ENCODE measurements around the gene CMPK1.

CMPK1 gene

DNA sequence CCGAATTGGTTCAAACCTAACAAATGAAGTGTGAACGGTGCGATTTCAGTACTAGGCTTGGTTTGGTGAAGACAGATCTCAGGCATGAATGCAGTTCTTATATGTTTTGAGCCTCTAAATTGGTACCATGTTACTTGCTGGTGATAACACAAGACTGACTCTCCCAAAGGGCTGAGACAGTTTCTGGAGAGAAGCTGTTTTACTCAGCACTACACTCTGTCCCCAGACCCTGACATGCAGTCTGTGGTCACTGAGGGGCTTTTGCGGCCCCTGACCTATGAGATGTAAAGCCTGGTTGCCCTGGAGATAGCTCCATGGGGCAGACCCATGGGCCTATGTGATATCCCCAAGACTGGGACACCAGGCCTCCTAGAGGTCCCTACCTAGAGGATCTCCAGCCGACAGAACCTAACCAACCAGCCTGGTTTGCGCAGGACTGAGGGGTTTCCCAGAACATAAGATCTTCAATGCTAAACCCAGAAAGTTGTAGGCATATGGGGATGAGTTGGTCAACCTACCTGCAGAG, 63.1 kb downstream of the CMPK1 start:
- no peak for DNase-seq

DNA sequence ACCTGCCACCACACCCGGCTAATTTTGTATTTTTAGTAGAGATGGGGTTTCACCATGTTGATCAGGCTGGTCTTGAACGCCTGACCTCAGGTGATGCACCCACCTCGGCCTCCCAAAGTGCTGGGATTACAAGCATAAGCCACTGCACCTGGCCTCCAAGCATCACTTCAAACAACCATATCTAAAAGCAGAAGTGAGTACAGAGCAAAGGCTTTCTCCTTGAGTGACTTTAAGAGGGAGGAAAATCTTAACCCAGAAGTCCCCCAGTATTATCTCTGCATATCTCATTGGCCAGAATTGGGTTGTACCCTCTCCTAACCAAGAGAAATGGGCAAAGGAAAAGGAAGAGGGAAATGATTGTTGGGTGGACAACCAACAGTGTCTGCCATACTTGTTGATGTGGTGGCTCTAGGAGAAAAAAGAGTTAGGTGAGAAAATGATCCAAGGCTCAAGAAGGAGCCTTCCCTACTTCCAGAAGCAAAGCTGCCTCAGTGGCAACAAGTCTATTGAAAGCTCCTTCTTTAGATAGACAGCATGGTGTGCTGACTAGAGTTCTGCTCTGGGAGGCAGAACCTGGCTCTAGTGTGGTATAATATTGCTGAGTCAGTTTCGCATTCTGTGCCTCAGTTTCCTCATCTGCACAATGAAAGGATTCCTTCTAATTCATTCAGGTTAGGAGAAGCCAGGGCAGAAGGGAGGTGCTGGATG, 65.7 kb downstream of the CMPK1 start:
- no peak for DNase-seq

DNA sequence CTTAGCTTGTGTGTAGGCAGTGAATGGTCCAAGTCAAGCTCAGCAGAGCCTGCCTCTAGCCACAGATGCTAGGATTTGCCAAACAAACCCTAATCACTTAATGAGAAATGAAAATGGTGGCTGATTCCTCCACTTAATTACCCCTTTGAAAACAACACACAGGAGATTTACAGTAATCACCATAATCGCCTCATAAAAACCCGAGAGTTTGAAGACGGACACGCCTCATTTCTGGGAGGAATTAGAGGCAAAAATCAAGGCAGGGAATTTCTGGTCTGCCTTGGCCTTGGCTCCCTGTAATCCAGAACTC, 66.2 kb downstream of the CMPK1 start:
- DNase-seq, result no peak

DNA sequence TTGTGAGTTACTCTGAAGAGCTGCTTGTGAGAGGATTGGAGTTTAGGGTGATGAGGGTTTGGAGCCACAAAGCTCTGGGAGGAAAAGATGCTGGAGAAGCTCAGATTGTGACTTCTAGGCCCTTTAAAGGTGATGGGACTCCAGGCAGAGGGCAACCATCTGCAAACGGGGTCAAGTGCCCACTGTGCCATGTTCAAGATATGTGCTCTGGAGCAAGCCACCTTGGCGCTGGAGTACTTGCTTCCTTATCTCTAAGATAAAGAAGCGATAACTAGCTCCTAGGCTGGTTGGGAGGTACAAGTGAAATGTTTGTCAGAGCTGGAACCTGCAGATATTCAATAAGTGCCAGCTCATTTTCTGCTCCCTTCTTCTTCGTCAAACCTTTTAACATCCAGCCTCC, 68.2 kb downstream of the CMPK1 start:
- no peak for DNase-seq

DNA sequence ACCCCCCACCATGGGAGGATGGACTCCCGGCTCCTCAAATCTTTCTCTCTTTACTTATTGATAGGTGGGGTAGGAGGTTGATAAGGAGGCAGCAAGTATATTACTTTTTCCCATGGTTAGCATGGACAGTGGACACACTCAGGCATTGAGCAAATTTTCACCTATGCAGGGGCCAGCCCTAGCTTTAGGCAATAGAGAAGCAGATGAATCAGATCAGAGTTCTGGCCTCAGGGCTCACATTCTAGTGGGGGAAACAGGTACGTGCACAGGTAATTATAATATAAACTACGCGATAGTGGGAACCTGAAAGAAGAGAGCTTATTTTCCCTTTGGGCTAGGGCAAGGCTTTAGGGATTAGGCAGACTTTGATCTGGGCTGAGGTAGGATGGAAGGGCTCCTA, 69.0 kb downstream of the CMPK1 start:
- DNase-seq, result no peak

DNA sequence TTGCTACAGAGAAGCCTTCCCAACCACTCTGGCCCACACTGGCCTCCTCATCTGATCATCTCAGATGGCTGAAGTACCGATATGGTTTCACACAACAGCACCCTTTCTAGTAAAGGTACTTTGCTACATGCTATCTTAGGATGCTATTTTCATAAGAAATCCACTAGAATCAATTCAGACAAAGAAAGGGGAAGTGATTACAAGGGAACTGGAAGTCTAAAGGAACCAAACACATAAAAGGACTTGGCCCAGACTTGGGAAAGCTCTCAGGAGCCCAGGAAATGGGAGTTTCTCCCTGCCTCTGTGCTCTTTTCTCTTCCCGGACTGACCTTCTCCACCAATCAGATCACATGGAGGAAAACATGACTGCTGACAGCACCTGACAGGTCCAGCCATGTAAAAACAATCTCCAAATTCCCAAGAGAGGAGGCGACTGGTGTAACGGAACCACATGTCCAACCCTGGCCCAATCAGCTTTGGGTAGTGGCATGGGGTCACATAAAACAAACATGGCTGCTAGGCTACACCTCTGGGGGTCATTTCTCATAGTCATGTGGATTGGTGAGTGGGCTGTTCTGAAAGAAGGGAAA, 69.8 kb downstream of the CMPK1 start:
- DNase-seq, result no peak

DNA sequence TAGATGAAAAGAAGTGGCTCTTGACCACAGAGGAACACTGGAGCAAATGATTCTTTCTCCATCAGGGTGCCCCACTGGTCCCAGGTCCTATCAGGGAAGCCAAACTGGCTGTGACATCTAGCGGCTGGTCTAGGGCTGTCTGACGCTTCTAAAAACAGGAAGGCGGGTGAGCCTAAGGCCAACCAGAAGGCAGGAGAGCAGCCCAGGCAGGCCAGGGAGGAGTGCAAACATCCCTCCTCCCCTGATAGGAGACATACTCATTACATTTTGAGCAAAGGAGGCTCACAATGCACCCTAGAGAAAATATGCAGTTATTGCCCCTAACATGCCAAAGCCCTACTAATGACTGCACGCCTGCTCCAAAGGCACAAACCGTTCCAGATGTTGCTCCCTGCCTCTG, 72.1 kb downstream of the CMPK1 start:
- DNase-seq, result no peak

DNA sequence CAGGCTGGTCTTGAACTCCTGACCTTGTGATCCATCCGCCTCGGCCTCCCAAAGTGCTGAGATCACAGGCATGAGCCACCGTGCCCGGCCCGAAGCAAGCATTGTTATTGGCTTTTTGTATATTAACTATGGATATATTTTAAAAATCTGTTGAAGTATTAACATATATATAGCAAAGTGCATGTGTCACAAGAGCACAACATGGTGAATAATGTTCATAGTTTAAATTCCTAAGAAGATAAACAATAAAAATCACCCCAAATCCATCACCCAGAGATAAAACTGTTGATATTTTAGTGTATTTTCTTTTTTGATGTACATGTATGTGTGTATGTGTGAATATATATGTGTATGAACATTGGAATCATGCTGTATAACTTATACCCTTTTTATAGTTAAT, 73.4 kb downstream of the CMPK1 start:
- no peak for DNase-seq

DNA sequence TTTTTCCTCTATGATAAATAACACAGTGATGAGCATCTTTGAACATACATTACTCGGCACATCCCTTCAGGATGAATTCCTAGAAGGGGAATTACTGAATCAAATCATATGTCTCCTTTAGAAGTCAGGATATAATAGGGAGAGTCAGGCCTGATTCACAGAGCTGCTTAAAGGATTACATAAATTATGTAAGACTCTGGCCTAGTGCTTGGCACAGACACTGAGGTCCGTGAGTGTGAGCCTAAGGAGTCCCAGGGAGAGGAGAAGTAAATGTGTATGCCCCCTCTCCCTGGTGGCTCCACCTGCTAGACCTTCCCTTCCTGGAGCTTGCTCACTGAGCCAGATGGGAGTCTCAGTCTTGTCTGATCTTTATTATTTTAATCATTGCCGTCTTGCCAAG, 73.9 kb downstream of the CMPK1 start:
- DNase-seq, result no peak

DNA sequence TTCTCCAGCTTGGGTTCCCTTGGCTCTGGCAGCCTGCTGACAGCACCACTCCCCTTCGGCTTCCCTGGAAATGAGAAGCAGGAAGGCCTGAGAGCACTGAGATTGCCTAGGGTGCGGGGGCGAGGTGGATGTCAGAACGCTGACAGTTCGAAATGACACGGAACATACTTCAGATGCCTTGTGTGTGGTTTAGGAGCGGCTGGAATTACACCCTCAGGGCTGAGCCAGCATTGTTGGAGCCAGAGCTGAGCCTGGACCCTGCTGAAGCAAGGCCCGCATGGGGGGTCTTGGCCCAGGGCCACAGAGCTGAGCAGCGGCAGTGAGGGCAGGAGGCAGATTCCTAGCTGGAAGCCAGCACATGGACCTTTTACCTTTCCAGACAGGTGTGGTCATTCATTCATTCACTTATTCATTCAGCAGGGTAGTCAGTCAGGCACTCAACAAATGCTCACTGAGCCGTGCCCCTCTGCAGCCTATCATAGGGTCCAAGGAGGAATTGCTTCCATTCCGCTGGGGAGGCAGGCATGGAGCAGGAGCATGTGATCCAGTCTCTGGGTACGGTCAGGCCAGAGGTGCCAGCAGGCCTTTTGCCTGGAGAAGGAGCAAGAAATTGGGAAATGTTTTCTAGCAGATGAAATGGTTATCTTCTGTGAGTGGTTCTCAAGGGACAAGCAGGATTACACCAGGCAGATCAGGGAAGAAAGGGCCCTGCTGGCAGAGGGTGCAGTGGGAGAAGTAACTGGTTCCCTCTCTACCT, 75.9 kb downstream of the CMPK1 start:
- no peak for DNase-seq

DNA sequence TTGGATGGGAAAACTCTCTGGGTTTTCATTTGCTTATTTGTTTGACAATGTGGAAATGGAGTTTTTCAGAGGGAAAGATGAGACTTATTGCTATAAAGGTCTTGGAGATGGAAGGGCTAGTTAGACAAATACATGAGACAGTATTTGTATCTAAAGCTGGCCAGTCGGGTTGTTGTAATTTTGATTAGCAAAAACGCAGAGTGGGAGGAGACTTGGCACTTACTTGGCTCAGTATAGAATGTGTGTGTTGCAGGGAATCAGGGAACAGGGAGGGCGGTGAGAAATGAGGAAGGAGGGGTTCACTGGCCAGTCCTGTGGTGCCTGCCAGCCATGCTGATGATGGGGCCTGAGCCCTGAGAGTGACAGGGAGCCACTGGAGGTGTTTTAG, 76.5 kb downstream of the CMPK1 start:
- no peak for DNase-seq

DNA sequence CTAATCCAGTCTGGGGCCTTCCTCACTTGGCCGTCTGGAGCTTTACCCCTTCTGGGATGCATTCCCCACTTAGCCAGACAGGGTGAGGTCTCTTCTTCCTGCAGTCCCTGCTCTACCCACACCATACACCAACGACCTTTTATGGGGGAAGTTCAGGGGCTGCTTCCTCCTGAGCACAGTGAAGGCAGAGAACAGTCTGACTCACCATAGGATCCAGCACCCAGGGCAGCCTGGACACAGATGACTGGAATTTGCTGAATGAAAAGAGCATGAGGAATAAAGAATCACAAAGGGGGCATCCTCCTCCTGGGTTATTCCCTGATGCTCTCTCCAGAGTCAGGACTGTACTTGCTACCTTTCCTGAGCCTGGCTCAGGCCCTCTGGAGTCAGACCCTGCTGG, 77.8 kb downstream of the CMPK1 start:
- DNase-seq, result no peak

DNA sequence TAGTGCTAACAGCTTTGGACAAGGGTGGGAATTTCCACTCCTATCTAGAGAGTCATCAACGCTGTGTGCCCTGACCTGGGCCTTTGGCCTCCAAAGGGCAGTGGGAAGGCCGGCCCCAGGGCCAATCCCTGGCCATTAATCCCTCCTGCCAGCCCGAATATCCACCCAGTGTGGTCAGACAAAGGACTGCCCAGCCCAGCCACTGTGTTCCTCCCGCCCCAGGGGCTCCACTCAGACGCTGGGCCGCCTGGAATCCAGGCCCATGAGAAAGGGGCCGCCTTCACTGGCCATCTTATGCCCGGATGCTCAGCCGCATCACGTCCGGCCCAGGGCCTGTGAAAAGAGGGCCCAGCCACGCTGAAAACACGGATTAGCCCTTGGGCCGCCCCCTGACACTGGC, 78.8 kb downstream of the CMPK1 start:
- no peak for DNase-seq

DNA sequence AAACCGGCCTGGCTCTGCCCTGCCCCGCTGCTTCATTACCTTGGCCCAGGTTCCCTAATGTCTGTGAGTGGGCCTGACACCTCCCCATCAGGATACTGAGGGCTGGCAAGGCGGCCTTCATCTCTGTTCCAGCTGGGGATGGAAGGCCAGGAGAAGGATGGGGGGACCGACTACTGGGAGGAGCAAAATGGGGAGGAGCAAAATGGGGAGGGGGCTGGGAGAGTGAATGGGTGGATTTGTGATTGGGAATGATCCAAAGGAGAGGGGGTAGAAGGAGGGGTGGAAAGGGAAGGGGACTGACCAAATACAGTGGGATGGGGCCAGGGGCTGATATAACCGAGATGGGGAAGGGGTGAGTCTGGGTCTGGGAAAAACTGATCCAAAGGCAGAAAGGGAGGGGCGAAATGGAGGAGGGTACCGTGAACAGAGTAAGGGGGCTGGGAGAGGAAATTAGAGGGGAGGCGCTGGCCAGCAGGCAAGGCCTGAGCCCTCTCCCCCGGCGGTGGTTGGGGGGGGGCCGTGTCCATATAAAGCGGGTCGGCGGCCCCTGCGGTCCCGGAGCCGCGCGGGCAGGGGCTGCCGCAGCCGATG, 82.2 kb downstream of the CMPK1 start, which contains the start of gene FOXE3:
Gene FOXE3 (plus strand): TSS at position 558 of the 591 bp plus-strand sequence. CDS start 31 bp downstream, at position 589.
- DNase-seq, result no peak

DNA sequence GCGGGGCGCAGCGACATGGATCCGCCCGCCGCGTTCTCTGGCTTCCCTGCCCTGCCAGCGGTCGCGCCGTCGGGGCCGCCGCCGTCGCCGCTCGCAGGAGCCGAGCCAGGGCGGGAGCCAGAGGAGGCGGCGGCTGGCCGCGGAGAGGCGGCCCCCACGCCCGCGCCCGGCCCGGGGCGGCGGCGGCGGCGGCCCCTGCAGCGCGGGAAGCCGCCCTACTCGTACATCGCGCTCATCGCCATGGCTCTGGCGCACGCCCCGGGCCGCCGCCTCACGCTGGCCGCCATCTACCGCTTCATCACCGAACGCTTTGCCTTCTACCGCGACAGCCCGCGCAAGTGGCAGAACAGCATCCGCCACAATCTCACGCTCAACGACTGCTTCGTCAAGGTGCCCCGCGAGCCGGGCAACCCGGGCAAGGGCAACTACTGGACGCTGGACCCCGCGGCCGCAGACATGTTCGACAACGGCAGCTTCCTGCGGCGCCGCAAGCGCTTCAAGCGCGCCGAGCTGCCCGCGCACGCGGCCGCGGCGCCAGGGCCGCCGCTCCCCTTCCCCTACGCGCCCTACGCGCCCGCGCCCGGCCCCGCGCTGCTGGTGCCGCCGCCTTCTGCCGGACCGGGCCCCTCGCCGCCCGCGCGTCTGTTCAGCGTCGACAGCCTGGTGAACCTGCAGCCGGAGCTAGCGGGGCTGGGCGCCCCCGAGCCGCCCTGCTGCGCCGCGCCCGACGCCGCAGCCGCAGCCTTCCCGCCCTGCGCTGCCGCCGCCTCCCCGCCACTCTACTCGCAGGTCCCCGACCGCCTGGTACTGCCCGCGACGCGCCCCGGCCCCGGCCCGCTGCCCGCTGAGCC, 83.0 kb downstream of the CMPK1 start:
- DNase-seq, result no peak

DNA sequence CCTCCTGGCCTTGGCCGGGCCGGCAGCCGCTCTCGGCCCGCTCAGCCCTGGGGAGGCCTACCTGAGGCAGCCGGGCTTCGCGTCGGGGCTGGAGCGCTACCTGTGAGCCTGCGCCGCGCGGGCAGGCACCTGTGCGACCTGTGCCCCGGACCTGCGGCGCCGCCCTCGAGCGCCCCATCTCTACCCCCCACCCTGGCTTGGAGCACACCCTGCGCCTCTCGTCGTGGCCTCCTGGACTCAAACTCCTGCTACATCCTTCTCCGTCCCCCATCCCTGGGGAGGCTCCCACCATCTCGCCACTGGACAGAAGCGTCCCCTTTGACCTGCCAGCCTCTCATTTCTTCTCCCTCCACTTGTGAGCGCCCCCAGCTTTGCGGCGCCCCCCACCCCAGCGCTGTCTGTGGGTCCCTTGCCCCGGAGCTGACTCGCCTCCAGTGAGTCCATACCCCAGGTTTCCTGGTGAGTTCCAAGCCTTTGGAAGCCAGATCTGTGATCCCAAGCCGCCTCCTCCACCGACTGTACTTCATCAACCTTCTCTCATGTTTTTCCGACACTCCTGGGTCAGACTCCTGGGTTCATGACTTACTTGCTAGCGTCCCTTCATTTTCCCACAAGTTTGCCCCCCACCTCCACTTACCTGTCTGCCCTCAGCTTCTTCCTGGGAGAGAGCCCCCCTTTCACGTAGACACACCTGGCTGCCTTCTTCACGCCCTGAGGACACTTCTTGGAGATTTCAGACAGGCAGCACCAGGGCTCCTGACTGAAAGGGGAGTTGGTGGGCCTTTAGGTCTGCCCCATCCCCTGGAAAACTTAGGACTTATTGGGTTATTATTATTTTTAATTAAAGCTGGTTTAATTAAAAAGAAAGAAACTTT, 83.8 kb downstream of the CMPK1 start:
- no peak for DNase-seq

DNA sequence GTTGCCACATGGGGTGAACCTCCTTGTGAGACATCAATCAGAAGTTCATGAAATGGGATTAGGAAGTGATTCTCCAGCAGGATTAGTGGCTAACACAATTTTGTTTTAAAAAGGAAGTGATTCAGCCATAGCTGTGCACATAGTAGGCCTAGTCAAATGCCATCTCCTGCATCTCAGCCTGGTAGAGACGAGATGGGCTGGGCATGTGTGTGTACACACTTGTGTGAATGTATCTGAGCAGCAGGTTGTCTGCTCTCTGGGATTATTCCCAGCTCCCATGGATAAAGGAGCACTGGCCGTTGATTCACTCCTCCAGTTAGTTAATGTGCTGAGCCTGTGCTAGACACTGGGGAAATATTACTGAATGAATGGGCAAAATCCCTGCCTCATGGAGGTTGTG, 84.5 kb downstream of the CMPK1 start:
- no peak for DNase-seq

DNA sequence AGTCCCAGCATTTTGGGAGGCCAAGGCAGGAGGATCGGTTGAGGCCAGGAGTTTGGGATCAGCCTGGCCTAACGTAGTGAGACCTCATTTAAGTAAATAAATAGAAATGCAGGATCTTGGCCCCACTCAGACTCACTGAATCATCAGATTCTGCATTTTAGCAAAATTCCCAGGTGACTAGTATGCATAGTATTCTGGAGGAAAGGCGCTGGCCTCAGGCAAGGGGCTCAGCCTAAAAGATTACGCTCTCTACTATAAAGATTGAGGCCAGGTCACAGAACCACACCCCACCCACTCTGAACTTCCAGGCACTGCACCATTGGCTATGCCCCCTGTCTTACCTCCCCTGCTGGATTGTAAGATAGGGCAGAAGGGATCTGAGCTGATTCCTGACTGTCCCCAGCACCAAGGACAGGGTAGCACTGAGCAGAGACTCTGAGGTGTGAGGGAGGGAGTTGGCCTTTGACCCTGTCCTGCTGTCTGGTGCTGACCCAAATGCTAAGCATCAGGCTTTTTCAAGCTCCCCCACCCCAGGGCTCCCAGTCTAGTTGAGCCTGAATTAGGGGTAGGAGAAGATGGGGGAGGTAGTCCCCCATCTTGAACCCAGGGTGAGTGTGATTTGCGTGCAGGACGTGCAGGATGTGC, 85.2 kb downstream of the CMPK1 start:
- DNase-seq, result no peak

DNA sequence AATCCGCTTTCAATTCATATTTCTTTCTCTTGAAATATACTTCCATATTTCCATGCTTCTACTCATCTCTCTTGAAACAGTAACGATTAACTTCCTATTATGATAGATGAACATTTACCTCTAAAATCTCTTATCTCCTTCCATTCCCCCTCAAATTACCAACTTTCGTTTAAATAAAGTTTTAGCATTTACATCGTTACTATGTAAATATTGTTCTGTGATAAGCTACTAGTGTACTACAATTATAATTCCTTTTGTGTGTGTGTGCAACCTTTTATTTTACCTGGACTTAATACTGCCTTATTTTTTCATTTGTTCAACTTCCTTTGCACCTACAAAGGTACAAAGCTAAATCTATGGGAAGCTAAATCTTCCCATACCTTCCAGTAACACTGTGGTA, 87.0 kb downstream of the CMPK1 start:
- no peak for DNase-seq

DNA sequence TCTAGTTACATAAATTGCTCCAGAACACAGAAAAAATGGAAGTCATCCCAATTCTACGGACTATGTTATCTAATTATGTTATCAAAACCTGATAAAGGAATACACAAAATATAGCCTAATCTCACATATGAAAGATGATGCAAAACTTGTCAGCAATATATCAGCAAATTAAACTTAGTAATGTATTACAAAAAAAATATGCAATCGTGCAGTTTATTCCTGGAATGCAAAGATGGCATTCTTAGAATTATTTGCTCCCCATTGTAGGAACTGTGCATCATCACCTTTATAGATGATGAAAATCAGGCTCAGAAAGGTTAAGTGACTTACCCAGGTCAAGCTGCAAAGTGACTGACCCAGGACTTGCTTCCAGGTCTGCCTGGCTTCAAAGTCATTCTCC, 90.3 kb downstream of the CMPK1 start:
- DNase-seq, result no peak

DNA sequence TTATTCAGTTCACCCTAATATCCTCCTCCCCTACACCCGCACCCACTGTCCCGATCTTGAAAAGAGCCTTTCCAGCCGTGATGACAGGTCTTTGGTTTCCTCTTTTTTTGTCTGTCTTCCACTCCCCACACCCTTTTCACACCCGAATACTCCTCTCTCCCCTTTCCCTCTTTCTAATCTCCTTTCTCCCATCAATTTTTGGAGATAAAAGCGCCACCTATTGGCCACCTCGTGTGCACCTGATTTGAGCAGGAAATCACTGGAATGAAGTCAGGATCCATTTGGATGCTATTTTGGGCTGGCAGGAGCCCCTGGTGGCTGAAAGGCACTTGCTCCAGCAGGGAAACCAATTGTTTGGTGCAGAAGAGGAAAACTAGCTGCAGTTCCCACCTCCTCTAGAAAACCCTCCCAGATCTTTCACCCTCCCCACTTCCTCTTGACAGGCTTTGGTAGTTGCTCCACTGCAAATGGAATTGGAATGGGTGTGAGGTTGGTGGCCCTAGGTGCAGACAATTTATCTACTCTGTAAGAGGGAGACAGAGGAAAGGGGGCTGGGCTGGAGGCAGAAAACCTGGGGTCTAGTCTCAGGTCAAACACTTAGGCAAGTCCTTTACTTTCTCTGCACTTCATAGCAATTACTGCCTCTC, 90.9 kb downstream of the CMPK1 start:
- no peak for DNase-seq
